ENCODE results near the gene ZNF276. TPM values are rescaled to one million over a fixed set of nuclear protein-coding genes. Genes with fewer than 3 reads are reported as not detected.
"Not testable (repeated sequence)": the region's sequence is repeated elsewhere in the genome, so short reads cannot be mapped to it uniquely, and the experiment has no call there.

ZNF276 gene
- polyA plus RNA-seq (ENCODE audit: insufficient read length in 3 of 3) = 10 to 100 TPM; 19.0 to 22.6 (median 20.2) TPM

DNA sequence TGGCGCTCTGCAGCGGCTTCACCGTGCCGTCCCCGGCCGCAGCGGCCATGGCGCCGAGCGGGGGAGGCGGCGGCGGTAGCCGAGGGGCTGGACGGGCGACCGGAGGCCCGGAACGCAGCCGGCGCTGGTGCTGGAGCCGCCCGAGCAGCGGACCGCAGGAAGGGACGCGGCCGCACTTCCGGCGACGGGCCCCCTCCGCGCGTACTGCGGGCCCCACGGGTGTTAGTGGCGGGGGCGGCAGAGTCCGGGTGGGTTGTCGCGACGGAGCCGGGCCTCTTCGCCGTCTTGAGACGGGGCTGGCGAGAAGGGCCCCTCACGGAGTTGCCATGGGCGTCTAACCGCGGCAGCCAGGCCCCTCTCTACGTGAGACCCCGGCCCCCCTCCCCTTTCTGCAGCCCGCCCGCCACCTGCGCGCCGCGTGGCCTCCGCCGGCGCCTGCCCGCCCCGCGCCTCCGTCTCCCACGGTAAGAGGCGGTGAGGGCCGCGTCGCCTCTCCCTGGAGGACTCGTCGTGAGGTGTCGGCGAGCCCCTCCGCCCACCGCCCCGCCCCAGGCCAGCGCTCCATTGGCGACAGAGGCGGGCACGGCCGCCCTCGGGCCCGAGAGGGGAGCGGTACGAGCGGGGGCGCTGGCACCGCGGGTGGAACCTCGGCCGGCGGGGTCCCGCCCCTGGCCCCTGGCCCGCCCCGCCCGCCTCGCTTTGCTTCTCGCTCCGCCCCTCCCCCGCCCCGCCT, at the start of gene ZNF276, which contains the start of gene VPS9D1:
ZNF276 (plus strand) TSS at position 725 of the 733 bp plus-strand sequence. CDS start 104 bp downstream, outside the sequence.
VPS9D1 (minus strand) TSS at position 86 of the 733 bp plus-strand sequence; CDS start at position 49, 37 bp downstream.
- peak in 1 of 3 donors; percentile 62 for DNase-seq (ENCODE audit: low read depth in 3 of 3, low spot score in 2 of 3)

- DNase-seq (ENCODE audit: low read depth in 3 of 3, low spot score in 2 of 3) = not testable (repeated sequence)
These were observed 49.8 kb upstream of the ZNF276 start for GRCh38 chr16:89671565-89671964.

GRCh38 chr16:89672177-89672941, 49.0 kb upstream of the ZNF276 start:
- DNase-seq (ENCODE audit: low read depth in 3 of 3, low spot score in 2 of 3) = no peak

DNA sequence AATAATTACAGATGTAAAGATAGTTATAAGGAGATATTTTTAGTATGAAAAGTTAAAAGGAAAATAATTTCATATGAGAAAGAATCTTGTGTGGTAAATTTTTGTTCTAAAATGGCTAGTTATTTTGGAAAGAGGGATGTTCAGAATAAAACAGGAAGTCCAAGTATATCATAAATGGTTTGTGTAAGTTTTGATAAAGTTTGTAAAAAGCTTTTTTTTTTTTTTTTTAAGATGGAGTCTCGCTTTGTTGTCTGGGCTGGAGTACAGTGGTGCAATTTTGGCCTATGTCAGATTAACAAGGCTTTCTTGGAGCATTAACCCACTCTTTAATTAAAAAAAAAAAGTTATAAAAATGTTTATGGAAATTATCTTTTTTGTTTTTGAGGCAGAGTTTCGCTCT, 43.1 kb upstream of the ZNF276 start:
- DNase-seq (ENCODE audit: low read depth in 3 of 3, low spot score in 2 of 3) = no peak

DNA sequence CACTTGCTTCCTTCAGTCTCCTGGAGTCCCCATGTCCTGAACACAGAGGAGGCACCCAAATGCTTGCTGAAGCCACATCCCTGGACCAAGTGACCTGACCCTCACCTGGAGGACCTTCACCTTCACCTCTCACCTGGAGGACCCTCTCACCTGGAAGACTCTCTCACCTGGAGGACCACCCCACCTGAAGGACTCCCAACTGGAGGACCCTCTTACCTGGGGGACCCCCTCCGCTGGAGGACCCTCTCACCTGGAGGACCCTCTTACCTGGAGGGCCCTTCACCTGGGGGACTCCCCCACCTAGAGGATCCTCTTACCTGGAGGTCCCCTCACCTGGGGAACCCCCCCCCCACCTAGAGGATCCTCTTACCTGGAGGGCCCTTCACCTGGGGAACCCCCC, 35.4 kb upstream of the ZNF276 start:
- no peak for DNase-seq (ENCODE audit: low read depth in 3 of 3, low spot score in 2 of 3)

- DNase-seq (ENCODE audit: low read depth in 3 of 3, low spot score in 2 of 3) = peak; percentile 78 to 90 (median 83)
These were observed 34.7 kb upstream of the ZNF276 start, which contains the start of gene CDK10 for GRCh38 chr16:89686520-89687091. Gene CDK10 (plus strand): TSS chr16:89686689. CDS start chr16:89686711, 22 bp downstream.

GRCh38 chr16:89687092-89687940, 34.0 kb upstream of the ZNF276 start:
- DNase-seq (ENCODE audit: low read depth in 3 of 3, low spot score in 2 of 3) = peak in 2 of 3 donors; percentile 37 to 54

DNA sequence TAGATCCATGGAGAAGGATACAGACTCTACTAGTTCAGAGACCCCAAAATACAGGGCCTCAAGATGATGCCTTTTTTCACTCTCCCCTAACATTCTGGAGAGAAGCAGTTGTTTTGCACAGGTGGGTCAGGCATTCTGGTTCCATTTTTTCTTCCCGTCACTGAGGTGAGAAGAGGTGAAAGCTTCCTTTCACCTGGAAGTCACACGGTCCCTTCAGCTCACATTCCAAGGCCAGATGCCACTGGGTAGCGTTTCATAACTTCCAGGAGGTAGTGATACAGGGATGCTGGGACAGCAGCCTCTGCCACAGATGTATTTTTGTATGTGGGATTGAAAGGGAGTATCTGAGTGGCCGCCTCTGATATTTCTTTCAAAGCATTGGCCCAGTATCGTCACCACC, 32.9 kb upstream of the ZNF276 start:
- no peak for DNase-seq (ENCODE audit: low read depth in 3 of 3, low spot score in 2 of 3)

DNA sequence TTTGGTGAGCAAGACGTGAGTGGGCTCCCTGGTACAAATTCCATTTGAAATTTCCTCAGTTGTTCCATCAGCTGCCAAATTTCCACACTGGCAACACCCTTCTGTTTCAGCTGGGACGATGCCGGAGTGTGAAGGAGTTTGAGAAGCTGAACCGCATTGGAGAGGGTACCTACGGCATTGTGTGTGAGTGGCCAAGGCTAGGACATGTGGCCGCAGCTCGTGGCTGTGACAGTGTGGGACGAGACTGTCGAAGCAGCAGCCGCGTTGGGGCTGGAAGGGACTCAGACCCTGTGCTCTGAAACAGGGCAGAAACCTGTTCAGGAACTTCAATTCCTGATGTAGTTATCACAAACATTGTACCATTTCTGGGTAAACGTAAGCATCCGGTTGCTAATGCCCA, 32.2 kb upstream of the ZNF276 start:
- DNase-seq (ENCODE audit: low read depth in 3 of 3, low spot score in 2 of 3) = no peak

DNA sequence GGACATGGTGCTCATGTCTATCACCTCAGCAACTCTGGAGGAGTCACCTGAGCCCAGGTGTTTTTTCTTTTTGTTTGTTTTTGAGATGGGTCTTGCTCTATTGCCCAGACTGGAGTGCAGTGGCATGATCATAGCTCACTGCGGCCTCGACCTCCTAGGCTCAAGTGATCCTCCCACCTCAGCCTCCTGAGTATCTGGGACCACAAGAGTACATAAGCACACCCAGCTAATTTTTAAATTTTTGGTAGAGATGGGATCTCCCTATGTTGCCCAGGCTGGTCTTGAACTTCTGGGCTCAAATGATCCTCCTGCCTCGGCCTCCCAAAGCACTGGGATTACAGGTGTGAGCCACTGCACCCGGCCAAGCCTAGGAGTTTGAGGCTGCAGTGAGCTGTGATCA, 31.7 kb upstream of the ZNF276 start:
- not testable (repeated sequence) for DNase-seq (ENCODE audit: low read depth in 3 of 3, low spot score in 2 of 3)

DNA sequence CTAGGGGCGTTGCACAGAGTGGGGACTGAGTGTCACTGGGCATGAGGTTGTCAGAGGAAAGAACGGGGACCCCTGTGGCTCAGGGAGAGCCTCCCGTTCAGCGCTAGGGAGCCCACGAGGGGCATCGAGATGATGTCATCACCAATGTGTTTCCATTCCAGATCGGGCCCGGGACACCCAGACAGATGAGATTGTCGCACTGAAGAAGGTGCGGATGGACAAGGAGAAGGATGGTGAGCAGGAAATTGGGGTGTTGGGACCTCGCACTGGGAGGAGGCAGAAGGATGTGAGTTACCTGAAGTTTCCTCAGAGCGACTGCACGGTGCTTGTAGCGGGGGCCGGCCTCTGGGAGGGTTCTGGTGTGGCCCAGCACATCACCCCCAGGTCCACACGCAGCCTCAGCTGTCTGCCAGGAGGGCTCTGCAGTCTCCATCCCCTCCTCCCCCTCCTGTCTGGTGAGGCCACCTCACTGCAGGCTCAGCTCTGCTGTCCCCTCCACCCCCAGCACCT, 30.9 kb upstream of the ZNF276 start:
- no peak for DNase-seq (ENCODE audit: low read depth in 3 of 3, low spot score in 2 of 3)

GRCh38 chr16:89691231-89691985, 29.9 kb upstream of the ZNF276 start:
- no peak for DNase-seq (ENCODE audit: low read depth in 3 of 3, low spot score in 2 of 3)

DNA sequence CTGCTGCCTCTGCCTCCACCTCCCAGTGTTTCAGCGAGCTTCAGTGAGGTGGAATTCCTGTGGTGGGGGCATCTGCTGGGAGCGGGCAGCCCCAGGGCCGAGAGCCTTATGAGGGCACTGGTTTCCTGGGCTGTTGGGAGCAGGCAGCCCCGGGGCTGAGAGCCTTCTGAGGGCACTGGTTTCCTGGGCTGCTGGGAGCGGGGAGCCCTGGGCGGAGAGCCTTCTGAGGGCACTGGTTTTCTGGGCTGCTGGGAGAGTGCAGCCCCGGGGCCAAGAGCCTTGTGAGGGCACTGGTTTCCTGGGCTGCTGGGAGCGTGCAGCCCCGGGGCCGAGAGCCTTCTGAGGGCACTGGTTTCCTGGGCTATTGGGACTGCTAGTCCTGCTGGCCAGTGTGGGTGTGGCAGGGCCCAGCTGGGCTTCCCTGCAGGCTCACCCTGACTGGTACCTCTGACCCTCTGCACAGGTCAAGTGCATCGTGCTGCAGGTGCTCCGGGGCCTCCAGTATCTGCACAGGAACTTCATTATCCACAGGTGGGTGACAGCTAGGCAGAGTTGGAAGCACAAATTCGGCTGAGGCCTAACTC, 29.3 kb upstream of the ZNF276 start:
- no peak for DNase-seq (ENCODE audit: low read depth in 3 of 3, low spot score in 2 of 3)

GRCh38 chr16:89693289-89693731, 28.0 kb upstream of the ZNF276 start:
- DNase-seq (ENCODE audit: low read depth in 3 of 3, low spot score in 2 of 3) = no peak

DNA sequence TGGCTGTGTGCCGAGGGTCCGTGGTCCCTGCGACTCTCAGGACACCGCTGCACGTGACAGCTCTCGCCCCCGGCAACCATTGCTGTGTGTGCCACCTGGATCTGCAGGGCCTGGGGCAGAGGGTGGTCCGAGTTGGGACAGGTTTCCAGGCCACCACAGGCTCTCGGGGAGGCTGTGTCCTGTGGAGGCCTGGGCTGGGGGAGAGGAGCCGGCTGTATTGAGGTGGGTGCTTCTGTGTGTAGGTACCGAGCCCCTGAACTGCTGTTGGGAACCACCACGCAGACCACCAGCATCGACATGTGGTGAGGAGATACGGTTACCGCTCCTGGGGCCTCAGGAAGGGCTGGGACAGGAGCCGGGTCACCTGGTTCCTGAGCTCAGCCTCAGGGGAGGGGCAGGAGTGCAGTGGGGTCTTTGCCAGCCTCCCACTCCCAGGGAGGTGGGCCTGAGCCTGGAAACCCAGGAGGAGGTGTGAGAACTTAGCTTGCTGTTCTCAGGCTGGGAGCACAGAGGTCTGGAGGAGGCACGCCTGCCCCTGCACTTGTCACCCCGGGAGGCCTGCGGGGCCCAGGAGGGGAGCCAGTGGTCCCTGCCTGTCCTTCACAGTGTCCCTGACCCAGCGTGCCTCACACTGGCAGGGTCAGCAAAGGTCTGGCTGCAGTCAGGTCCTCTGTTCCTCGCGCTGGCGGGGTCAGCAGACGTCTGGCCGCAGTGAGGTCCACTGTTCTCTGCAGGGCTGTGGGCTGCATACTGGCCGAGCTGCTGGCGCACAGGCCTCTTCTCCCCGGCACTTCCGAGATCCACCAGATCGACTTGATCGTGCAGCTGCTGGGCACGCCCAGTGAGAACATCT, 27.2 kb upstream of the ZNF276 start:
- DNase-seq (ENCODE audit: low read depth in 3 of 3, low spot score in 2 of 3) = no peak

GRCh38 chr16:89694784-89695085, 26.6 kb upstream of the ZNF276 start:
- not testable (repeated sequence) for DNase-seq (ENCODE audit: low read depth in 3 of 3, low spot score in 2 of 3)

- DNase-seq (ENCODE audit: low read depth in 3 of 3, low spot score in 2 of 3) = no peak
These were observed 26.1 kb upstream of the ZNF276 start for GRCh38 chr16:89695086-89695874.

Measured in right renal cortex interstitium (tissue), 3 donors.